Measurements from ENCODE around the gene SHROOM3.

Gene SHROOM3

GRCh38 chr4:76758996-76759395 lies 324.0 kb downstream of the SHROOM3 start:
- DNase-seq: no peak

- DNase-seq: no peak
Observed at GRCh38 chr4:76760193-76760592, 325.2 kb downstream of the SHROOM3 start.

- DNase-seq: no peak
Observed at GRCh38 chr4:76762137-76763130, 327.4 kb downstream of the SHROOM3 start.

- no peak for DNase-seq
Observed at GRCh38 chr4:76764251-76764650, 329.2 kb downstream of the SHROOM3 start.

- DNase-seq: no peak
Observed at GRCh38 chr4:76765473-76766183, 330.6 kb downstream of the SHROOM3 start.

- no peak for DNase-seq
Observed at GRCh38 chr4:76767983-76768382, 333.0 kb downstream of the SHROOM3 start.

- DNase-seq: no peak
Observed at GRCh38 chr4:76772498-76773106, 337.6 kb downstream of the SHROOM3 start.

GRCh38 chr4:76773766-76774165 lies 338.7 kb downstream of the SHROOM3 start:
- DNase-seq: no peak

GRCh38 chr4:76779740-76780459 lies 344.9 kb downstream of the SHROOM3 start:
- DNase-seq: no peak

GRCh38 chr4:76780781-76781697 lies 346.0 kb downstream of the SHROOM3 start:
- DNase-seq: no peak

- peak; percentile 35 for DNase-seq
Observed at GRCh38 chr4:76781698-76782595, 346.9 kb downstream of the SHROOM3 start.

- no peak for DNase-seq
Observed at GRCh38 chr4:76782837-76783236, 347.8 kb downstream of the SHROOM3 start.

GRCh38 chr4:76783836-76784235 lies 348.8 kb downstream of the SHROOM3 start:
- DNase-seq: no peak

- DNase-seq: peak; percentile 2
Observed at GRCh38 chr4:76784237-76784636, 349.2 kb downstream of the SHROOM3 start.

GRCh38 chr4:76787898-76788297 lies 352.9 kb downstream of the SHROOM3 start:
- no peak for DNase-seq

GRCh38 chr4:76790377-76790776 lies 355.3 kb downstream of the SHROOM3 start:
- no peak for DNase-seq

GRCh38 chr4:76791479-76791878 lies 356.4 kb downstream of the SHROOM3 start:
- no peak for DNase-seq

- no peak for DNase-seq
Observed at GRCh38 chr4:76792418-76792817, 357.4 kb downstream of the SHROOM3 start.

- DNase-seq: no peak
Observed at GRCh38 chr4:76795243-76795642, 360.2 kb downstream of the SHROOM3 start.

GRCh38 chr4:76799140-76799539 lies 364.1 kb downstream of the SHROOM3 start:
- DNase-seq: no peak

GRCh38 chr4:76799718-76800117 lies 364.7 kb downstream of the SHROOM3 start:
- no peak for DNase-seq

Measured in NCI-H146 (cell line).